Fibroblast of lung (primary cell): Measurements from ENCODE around the gene SLC9A5.

Experiments
- EZH2 ChIP-seq: IDR thresholded peaks from 2 replicates; pipeline ENCODE4 v1.5.1; 2012; ENCODE audit warnings: low read length, control low read depth, mild to moderate bottlenecking; ENCODE audit errors: missing control alignments
- TF ChIP-seq, protein P1 (sequence below), 2 donors: IDR thresholded peaks in 1 of 2; conservative IDR thresholded peaks in 1 of 2; 1 replicate in 1 of 2; 2 replicates in 1 of 2; pipeline ENCODE4 v1.5.1; 2011 to 2012; ENCODE audit warnings: low read length in 2 of 2, control low read depth in 1 of 2, inconsistent platforms in 1 of 2, low read depth in 1 of 2, mild to moderate bottlenecking in 1 of 2

DNA sequence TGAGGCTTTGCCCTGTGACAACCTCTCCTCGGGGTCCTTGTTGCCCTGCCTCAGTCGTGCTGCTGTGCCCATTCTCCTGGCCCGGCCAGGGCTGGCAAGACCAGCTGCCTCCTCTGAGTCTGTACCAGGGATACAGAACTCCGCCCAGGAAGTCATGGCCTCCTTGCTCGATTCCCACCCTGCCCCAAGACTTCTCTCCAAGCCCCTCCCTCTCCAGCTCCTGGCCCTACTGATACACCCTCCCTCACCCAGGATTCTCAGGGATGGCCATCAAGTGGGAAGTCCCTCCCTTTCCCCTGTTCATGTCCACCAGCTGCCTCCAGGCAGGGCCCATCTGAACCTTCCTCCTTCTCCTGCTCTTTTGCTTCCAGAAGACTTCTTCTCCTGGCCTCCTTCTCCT, 33.1 kb upstream of the SLC9A5 start:
- TF ChIP-seq, protein P1, sequence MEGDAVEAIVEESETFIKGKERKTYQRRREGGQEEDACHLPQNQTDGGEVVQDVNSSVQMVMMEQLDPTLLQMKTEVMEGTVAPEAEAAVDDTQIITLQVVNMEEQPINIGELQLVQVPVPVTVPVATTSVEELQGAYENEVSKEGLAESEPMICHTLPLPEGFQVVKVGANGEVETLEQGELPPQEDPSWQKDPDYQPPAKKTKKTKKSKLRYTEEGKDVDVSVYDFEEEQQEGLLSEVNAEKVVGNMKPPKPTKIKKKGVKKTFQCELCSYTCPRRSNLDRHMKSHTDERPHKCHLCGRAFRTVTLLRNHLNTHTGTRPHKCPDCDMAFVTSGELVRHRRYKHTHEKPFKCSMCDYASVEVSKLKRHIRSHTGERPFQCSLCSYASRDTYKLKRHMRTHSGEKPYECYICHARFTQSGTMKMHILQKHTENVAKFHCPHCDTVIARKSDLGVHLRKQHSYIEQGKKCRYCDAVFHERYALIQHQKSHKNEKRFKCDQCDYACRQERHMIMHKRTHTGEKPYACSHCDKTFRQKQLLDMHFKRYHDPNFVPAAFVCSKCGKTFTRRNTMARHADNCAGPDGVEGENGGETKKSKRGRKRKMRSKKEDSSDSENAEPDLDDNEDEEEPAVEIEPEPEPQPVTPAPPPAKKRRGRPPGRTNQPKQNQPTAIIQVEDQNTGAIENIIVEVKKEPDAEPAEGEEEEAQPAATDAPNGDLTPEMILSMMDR (conservative IDR thresholded peaks at IDR 0.05 in 1 of 2, IDR thresholded peaks at IDR 0.05 in 1 of 2; ENCODE audit: low read depth in 1 of 2, low read length in 2 of 2), result no peak
- no peak for TF ChIP-seq EZH2
